ENCODE data around the gene ADAMTS14. TPM values are rescaled to one million over a fixed set of nuclear protein-coding genes. Genes with fewer than 3 reads are reported as not detected.
"Not testable (repeated sequence)": the region's sequence is repeated elsewhere in the genome, so short reads cannot be mapped to it uniquely, and the experiment has no call there.

ADAMTS14 gene, protein sequence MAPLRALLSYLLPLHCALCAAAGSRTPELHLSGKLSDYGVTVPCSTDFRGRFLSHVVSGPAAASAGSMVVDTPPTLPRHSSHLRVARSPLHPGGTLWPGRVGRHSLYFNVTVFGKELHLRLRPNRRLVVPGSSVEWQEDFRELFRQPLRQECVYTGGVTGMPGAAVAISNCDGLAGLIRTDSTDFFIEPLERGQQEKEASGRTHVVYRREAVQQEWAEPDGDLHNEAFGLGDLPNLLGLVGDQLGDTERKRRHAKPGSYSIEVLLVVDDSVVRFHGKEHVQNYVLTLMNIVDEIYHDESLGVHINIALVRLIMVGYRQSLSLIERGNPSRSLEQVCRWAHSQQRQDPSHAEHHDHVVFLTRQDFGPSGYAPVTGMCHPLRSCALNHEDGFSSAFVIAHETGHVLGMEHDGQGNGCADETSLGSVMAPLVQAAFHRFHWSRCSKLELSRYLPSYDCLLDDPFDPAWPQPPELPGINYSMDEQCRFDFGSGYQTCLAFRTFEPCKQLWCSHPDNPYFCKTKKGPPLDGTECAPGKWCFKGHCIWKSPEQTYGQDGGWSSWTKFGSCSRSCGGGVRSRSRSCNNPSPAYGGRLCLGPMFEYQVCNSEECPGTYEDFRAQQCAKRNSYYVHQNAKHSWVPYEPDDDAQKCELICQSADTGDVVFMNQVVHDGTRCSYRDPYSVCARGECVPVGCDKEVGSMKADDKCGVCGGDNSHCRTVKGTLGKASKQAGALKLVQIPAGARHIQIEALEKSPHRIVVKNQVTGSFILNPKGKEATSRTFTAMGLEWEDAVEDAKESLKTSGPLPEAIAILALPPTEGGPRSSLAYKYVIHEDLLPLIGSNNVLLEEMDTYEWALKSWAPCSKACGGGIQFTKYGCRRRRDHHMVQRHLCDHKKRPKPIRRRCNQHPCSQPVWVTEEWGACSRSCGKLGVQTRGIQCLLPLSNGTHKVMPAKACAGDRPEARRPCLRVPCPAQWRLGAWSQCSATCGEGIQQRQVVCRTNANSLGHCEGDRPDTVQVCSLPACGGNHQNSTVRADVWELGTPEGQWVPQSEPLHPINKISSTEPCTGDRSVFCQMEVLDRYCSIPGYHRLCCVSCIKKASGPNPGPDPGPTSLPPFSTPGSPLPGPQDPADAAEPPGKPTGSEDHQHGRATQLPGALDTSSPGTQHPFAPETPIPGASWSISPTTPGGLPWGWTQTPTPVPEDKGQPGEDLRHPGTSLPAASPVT
- 2.1 TPM for total RNA-seq

DNA sequence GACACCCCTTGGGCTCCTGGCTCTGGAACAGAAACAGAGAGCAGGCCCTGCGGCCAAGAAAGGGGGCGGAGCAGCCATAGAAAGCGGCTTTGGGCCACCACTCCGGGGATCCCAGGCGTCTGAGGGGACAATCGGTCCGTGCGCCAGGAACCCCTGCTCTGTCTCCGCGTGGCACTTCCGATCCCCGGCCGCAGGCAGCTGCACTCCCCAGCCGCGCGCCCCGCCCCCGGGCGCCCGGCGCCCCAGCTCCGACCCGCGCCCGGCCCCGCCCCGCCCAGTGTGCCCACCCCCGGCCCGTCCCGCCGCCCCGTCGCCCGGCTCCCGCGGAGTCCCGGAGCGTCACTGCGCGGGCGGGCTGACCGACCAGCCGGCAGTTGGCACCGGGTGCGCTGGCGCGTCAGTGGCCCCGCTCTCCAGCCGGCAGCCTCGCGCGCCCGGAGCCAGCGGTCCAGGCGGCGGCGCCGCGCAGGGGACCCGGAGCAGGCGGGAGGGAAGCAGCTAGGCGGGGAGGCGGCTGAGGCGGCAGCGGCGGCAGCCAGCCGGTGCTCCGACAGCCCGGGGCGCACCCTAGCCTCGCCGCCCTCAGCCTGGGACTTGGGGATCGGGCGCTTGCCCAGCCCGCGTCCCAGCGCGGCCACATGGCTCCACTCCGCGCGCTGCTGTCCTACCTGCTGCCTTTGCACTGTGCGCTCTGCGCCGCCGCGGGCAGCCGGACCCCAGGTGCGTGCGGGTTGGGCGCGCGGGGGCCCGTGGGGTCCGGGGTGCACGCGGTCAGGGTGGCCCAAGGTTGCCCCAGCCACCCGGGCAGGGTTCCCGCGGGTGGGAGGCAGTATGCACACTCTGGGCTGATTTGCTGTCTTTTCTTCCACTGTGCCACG, at the start of gene ADAMTS14:
Gene ADAMTS14 (plus strand): TSS at position 342 of the 878 bp plus-strand sequence. CDS start 297 bp downstream, at position 639.
- DNase-seq (ENCODE audit: low spot score) = no peak

DNA sequence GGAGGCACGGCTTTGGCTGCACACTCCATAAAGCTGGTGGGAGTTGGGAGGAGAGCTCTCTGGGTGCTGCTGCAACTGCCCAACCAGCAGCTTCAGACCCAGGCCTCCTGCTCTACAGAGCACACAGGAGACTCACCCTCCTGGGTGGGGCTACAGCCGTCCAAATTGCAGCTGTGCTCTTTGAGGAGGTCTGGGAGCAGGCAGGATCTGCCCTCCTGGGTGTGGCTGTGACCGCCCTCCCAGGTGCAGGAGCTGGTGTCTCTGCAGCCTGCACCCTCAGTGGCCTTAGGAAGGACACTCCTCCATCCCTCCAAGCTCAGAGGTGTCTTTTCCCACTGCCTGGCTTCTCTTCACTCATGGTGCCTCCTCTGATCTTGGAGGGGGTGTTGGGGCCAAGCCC, 49.8 kb upstream of the ADAMTS14 start:
- no peak for DNase-seq (ENCODE audit: low spot score)

DNA sequence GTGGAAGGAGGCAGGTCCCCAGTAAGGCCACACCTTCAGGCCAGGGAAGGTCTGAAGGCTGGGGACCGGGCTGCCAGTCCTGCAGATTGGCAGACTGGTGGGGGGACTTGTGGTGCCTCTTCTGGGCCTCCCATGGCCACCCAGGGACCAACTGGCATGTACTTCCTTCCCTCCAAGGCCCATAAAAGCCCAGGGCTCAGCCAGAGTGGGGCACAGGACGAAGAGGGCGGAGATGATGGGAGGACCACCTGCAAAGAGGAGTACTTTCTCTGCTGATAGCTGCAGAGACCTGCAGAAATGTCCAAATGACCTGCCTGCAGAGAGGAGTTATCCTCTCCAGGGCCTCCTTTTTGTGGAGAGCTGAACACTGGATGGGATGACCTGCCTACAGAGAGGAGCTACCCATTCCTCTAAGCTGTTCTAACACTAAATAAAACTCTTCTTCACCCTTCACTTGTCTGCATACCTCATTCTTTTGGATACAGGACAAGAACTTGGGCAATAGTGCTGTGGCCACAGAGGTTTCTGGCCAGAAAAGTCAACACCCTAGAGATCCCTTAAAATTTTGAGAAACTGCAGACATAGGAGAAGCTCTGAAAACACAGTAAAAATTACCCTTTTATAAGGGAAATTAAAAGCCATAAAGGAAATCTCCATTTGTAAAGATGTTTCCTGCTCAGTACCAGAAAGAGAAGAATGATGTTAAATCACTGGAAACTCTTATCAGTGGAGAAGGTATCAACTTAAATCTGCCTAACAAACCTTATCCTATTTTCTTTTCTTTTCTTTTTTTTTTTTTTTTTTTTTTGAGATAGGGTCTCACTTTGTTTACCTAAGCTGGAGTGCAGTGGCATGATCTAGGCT, 49.1 kb upstream of the ADAMTS14 start:
- DNase-seq (ENCODE audit: low spot score) = no peak

DNA sequence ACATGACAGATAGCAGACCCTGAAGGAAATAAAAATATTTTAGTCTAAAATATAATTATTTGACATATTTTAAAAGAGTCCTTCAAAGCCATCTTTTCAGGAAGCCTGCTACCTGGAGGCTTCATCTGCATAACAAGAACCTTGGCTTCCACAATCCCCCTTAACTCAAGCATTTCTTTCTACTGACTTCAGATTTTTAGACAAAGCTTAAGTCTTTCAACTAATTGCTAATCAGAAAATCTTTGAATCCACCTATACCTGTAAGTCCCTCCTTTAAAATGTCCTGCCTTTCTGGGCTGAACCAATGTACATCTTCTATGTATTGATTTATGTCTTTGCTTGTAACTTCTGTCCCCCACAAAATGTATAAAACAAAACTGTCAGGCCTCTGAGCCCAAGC, 46.2 kb upstream of the ADAMTS14 start:
- no peak for DNase-seq (ENCODE audit: low spot score)

DNA sequence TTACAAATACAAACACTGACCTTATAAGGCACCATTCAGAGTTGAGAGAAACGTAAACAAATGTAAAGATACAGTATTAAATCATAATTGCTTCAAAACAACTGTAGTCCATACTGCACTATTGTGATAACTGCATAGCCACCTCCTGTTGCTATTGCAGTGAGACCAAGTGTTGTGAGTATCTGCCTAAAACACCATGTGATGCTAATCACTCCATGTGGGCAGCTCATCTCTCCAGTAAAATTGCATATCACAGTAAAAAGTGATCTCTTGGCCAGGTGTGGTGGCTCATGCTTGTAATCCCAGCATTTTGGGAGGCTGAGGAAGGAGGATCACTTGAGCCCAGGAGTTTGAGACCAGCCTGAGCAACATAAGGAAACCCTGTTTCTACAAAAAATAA, 43.0 kb upstream of the ADAMTS14 start:
- no peak for DNase-seq (ENCODE audit: low spot score)

DNA sequence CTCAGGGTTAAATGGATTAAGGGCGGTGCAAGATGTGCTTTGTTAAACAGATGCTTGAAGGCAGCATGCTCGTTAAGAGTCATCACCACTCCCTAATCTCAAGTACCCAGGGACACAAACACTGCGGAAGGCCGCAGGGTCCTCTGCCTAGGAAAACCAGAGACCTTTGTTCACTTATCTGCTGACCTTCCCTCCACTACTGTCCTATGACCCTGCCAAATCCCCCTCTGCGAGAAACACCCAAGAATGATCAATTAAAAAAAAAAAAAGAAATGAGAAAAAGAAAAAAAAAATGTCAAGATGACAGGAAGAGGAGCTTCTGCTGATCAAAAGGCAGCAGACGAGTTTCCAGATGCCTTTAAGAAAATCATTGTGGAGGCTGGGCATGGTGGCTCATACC, 40.6 kb upstream of the ADAMTS14 start:
- not testable (repeated sequence) for DNase-seq (ENCODE audit: low spot score)

DNA sequence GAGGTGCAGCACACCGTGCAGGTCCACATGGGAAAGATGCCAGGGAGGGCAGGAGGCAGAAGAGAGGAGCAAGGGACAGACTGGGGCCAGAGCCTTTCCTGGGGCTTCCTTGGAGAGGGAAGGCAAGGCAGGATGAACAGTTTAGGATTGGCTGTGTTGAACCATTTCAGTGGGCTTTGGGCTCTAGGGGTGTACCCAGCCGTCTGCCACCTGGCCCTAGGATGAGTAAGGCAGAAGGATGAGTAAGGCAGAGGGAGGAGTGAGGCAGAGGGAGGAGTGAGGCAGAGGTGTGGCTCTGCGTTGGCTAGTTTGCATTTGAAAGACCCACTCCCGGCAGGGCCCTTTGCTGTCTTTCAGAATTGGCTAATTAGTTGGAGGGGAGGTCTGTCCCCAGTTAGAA, 38.3 kb upstream of the ADAMTS14 start:
- no peak for DNase-seq (ENCODE audit: low spot score)

DNA sequence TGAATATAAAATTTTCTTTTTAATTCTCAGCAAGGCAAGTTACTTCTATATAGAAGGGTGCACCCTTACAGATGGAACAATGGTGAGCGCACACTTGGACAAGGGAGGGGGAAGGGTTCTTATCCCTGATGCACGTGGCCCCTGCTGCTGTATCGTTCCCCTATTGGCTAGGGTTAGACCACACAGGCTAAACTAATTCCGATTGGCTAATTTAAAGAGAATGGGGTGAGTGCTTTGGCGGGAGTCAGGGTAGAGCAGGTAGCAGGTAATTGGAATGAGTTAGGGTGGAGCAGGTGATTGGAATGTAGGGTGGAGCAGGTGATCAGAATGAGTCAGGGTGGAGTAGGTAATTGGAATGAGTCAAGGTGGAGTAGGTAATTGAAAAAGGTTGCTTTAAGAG, 37.8 kb upstream of the ADAMTS14 start:
- DNase-seq (ENCODE audit: low spot score) = not testable (repeated sequence)

DNA sequence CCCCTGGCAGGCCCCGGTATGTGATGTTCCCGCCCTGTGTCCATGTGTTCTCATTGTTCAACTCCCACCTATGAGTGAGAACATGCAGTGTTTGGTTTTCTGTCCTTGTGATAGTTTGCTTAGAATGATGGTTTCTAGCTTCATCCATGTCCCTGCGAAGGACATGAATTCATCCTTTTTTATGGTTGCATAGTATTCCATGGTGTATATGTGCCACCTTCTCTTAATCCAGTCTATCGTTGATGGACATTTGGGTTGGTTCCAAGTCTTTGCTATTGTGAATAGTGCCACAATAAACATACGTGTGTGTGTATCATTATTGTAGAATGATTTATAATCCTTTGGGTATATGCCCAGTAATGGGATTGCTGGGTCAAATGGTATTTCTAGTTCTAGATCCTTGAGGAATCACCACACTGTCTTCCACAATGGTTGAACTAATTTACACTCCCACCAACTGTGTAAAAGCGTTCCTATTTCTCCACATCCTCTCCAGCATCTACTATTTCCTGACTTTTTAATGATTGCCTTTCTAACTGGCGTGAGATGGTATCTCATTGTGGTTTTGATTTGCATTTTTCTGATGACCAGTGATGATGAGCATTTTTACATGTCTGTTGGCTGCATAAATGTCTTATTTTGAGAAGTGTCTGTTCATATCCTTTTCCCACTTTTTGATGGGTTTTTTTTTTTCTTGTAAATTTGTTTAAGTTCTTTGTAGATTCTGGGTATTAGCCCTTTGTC, 32.5 kb upstream of the ADAMTS14 start:
- DNase-seq (ENCODE audit: low spot score) = not testable (repeated sequence)

DNA sequence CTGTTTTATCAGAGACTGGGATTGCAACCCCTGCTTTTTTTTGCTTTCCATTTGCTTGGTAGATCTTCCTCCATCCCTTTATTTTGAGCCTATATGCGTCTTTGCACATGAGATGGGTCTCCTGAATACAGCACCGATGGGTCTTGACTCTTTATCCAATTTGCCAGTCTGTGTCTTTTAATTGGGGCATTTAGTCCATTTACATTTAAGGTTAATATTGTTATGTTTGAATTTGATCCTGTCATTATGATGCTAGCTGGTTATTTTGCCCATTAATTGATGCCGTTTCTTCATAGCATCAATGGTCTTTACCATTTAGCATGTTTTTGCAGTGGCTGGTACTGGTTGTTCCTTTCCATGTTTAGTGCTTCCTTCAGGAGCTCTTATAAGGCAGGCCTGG, 29.0 kb upstream of the ADAMTS14 start:
- not testable (repeated sequence) for DNase-seq (ENCODE audit: low spot score)

DNA sequence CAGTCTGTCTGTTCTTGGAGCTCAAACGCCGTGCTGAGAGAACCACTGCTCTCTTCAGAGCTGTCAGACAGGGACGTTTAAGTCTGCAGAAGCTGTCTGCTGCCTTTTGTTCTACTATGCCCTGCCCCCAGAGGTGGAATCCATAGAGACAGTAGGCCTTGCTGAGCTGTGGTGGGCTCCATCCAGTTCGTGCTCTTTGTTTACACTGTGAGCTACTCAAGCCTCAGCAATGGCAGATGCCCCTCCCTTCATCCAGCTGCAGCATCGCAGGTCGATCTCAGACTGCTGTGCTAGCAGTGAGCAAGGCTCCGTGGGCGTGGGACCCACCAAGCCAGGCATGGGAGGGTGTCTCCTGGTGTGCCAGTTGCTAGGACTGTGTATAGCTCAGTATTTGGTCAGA, 27.3 kb upstream of the ADAMTS14 start:
- DNase-seq (ENCODE audit: low spot score) = not testable (repeated sequence)

DNA sequence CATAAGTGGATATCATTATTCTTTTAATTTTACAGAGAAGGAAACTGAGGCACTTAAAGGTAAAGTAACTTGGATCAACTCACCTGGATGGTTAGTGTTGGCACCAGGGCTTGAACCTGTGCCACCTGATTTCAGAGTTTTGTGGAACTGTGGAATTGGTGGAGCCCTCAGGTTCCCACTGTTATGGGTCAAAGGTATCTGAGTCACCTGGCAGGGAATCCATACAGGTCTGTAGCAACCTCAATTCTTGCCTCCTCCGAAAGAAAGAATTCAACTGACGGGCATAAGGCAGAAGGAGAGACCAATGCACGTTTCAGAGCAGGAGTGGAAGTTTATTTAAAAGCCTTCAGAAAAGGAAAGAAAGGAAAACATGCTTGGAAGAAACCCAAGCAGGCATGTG, 25.2 kb upstream of the ADAMTS14 start:
- DNase-seq (ENCODE audit: low spot score) = no peak

DNA sequence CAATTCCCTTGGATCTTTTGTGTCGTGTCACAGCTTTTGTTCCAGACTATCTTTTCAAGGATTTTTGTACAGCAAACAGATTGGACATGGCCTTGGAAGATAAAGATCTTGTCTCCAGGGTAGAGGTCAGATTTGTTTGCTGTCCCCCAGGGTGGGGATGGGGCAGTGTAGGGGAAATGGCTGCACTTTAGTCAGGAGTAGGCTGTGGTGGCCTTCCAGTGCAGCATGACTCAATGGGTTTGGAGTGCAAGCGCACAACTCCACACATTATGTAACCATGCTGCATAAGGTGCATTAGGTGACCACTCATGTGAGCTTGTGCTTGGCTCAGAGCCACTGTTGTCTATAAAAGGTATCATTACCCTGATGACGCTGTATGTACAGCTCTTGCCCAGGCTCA, 23.9 kb upstream of the ADAMTS14 start:
- no peak for DNase-seq (ENCODE audit: low spot score)

DNA sequence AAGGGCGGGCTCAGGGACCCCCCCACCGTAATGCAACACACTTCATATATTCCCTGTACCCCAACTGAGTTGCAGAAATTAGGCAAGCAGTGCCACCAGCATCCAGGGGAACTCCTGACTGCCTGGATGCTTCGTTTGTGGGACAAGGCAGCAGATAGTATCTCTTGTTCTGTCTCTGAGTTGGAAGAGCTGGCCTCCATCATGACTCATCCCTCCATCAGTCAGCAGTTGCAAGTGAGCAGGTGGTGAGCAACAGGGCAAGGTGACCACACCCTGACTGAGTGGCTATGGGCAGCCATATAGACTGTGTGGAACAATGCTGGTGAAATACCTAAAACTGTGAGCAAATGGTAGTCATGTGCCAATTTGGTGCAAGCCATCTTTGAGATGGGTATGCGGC, 22.8 kb upstream of the ADAMTS14 start:
- DNase-seq (ENCODE audit: low spot score) = no peak

DNA sequence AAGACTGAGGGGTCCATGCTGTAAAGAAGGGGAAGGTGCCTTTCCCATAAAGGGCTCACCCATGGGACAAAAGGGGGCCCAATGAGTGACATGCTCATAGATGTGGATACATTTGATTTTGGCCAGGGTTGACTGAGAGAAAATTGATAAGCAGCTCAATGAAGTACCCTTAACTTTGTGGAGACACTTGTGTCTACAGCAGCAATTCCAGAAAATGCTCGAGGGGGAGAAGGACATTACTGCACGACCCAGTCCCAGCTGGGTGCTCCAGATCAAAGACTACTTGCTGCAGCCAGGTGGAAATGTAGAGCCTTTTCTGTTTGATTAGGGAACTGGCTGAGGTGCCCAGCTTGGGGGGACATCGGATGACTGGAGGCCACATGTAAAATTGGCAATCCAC, 22.2 kb upstream of the ADAMTS14 start:
- no peak for DNase-seq (ENCODE audit: low spot score)

DNA sequence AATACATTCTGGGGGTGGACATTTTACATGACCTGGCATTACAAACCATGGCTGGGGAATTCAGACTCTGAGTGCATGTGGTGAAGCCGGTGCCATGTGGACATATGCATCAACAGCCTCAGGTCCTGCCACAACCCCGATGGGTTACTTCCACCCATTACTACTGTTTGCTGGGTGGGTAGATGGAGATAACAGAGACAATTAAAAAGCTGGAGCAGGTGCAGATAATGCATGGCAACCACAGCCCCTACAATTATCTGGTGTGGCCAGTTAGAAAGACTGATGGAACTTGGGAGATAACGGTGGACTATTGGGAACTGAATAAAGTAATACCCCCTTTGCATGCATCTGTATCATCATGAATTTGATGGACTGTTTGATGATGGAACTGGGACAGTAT, 21.6 kb upstream of the ADAMTS14 start:
- DNase-seq (ENCODE audit: low spot score) = no peak

DNA sequence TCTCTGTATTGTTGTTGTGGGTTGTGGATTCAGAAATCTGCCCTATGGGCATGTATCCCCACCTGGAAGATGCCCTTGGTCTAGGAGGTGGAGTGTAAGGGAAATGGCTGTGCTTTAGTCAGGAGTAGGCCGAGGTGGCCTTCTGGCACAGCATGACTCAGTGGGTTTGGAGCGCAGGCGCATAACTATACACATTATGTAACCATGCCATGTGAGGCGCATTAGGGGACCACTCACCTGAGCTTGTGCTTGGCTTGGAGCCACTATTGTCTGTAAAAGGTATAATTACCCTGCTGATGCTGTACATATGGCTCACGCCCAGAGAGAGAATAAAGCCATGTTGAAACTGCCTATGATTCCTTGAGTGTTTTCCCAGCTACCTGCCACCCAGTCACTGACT, 20.6 kb upstream of the ADAMTS14 start:
- DNase-seq (ENCODE audit: low spot score) = peak; percentile 2

DNA sequence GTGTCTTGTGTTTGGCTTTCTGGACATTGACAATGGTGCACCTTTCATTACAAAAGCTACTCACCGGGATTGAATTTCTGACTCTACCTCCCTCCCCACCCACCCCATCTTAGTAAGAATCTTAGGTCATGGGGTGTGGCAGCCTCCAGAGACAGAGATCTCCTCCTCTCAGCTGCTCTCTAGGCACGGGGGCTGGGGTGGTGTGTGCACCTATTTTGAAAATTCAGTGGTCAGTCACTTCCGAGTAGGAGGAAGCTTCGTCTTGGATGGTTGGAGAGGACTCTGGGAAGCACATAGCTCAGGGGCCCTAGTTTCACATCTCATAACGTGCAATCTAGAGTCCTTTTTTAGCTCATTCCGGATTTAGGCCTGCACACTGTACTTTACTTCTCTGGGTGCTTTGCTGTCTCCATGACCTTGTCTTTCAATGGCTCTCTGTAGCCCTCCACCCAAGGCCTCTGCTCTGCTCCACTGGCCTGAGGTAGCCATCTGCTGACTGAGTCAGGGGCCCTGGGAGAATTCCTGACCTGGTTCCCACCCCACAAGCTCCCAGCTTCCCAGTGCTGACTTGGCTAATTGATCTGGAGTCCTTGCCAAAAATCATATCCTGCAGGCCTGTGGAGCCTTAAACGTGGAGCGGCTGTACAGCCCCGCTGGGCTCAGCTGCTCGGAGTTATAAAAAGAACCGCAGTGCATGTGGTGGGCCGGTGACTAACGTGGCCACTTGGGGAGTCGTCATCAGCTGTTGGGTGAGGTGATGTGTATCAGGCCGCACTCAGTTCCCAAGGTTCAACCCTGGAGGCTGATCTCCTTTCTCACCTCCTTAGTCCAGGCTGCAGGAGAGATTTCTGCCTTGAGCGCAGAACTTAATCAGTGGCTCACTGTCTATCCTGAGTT, 19.3 kb upstream of the ADAMTS14 start:
- DNase-seq (ENCODE audit: low spot score) = peak; percentile 41

All from ureter (tissue), 1 donor.